MM.1S (cell line): ENCODE data around the gene MACROD2.

Experiments
- DNase-seq: peaks from one replicate; pipeline ENCODE4 v3.0.0-alpha.2; 2015
- H2AFZ ChIP-seq: fragments of 300-600 bp; sonication (generic); 2 replicates; pipeline ENCODE4 v1.6.0; 2016; ENCODE audit warnings: antibody characterized with exemption, low read length
- H3F3A ChIP-seq: fragments of 300-600 bp; sonication (generic); 2 replicates; pipeline ENCODE4 v1.6.1; 2016; ENCODE audit warnings: mild to moderate bottlenecking, antibody characterized with exemption, low read length, moderate library complexity, mixed read lengths; ENCODE audit not compliant: insufficient read depth
- H3K27ac ChIP-seq: fragments of 300-600 bp; sonication (generic); 2 replicates; pipeline ENCODE4 v1.5.1; 2016; ENCODE audit warnings: mild to moderate bottlenecking, low read length
- H3K27me3 ChIP-seq: fragments of 300-600 bp; sonication (generic); replicated peaks from 2 replicates; pipeline ENCODE4 v1.6.0; 2016; ENCODE audit warnings: low read length; ENCODE audit not compliant: insufficient read depth
- H3K36me3 ChIP-seq: fragments of 300-600 bp; sonication (generic); replicated peaks from 2 replicates; pipeline ENCODE4 v1.6.1; 2016; ENCODE audit warnings: mild to moderate bottlenecking, low read length, mixed read lengths; ENCODE audit not compliant: insufficient read depth
- H3K4me1 ChIP-seq: fragments of 300-600 bp; sonication (generic); 2 replicates; pipeline ENCODE4 v1.6.1; 2016; ENCODE audit warnings: low read length, mixed read lengths
- H3K4me2 ChIP-seq: fragments of 300-600 bp; sonication (generic); 2 replicates; pipeline ENCODE4 v1.6.0; 2016; ENCODE audit warnings: low read depth, low read length
- H3K4me3 ChIP-seq: fragments of 300-600 bp; sonication (generic); 2 replicates; pipeline ENCODE4 v1.5.1; 2016; ENCODE audit warnings: low read length, mixed read lengths
- H3K79me2 ChIP-seq: fragments of 300-600 bp; sonication (generic); 2 replicates; pipeline ENCODE4 v1.6.1; 2016; ENCODE audit warnings: mixed run types, low read length, mixed read lengths
- H3K9ac ChIP-seq: fragments of 300-600 bp; sonication (generic); 2 replicates; pipeline ENCODE4 v1.6.1; 2016; ENCODE audit warnings: low read length, mixed read lengths
- H3K9me2 ChIP-seq: fragments of 300-600 bp; sonication (generic); replicated peaks from 2 replicates; pipeline ENCODE4 v1.6.1; 2016; ENCODE audit warnings: mild to moderate bottlenecking, low read length, mixed read lengths; ENCODE audit not compliant: insufficient read depth
- H3K9me3 ChIP-seq: fragments of 300-600 bp; sonication (generic); replicated peaks from 2 replicates; pipeline ENCODE4 v1.6.1; 2016; ENCODE audit warnings: mild to moderate bottlenecking, low read length, mixed read lengths; ENCODE audit not compliant: insufficient read depth
- H4K20me1 ChIP-seq: fragments of 300-600 bp; sonication (generic); 2 replicates; pipeline ENCODE4 v1.6.1; 2016; ENCODE audit warnings: mild to moderate bottlenecking, low read length, moderate library complexity, mixed read lengths; ENCODE audit not compliant: insufficient read depth
- EZH2 ChIP-seq: fragments of 300-600 bp; sonication (generic); optimal IDR thresholded peaks from 2 replicates; pipeline ENCODE3; 2017; ENCODE audit warnings: low read depth, mild to moderate bottlenecking, antibody characterized with exemption, low read length, mixed read lengths
- EZH2phosphoT487 ChIP-seq: fragments of 300-600 bp; sonication (generic); IDR thresholded peaks from 2 replicates; pipeline ENCODE4 v1.6.1; 2018; ENCODE audit warnings: antibody characterized with exemption, low read length
- TF ChIP-seq, protein P1 (sequence below): fragments of 300-600 bp; sonication (generic); IDR thresholded peaks from 2 replicates; pipeline ENCODE4 v1.5.1; 2016; ENCODE audit warnings: antibody characterized with exemption, low read length, mixed read lengths

The MACROD2 gene

DNA sequence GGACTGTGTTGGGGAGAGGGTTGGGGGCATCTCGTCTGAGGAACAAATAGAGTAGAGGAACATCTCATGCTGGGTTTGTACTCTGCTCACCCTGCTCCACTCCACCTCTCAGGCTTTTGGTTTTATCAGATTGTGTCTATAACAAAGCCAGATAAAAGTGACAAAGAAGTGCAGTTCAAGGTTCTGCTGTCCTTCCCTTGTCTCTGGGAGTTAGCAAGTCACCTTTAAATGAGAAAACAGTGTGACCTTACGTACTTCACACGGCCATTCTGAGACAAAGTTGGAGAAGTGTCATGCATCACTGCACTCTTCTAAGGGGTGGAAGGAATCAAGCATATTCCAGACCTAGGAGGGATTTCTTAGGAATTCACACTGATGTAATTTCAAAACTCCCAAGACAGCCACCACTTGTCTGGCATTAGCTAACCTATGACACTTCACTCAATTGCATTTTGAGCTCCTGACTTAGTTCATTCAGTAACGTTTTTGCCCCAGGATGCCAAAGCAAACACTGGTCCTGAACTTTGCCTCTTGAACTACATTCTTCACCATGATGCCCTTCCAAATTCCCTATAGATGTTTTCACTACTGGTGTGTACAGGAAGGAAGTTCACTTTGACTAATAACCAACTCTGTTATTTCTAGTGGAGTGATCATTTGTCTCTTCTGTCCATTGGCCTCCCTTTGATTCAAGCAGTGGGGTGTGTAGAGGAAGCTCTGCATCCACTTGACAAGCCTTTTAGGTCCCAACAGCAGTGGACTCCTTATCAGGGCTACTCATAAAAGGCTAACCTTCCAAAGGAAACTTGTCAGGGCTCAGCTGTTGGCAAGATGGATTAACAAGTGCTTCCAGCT, 989.7 kb downstream of the MACROD2 start:
- TF ChIP-seq EZH2phosphoT487 (no peak), EZH2 (no peak)
- TF ChIP-seq, protein P1, sequence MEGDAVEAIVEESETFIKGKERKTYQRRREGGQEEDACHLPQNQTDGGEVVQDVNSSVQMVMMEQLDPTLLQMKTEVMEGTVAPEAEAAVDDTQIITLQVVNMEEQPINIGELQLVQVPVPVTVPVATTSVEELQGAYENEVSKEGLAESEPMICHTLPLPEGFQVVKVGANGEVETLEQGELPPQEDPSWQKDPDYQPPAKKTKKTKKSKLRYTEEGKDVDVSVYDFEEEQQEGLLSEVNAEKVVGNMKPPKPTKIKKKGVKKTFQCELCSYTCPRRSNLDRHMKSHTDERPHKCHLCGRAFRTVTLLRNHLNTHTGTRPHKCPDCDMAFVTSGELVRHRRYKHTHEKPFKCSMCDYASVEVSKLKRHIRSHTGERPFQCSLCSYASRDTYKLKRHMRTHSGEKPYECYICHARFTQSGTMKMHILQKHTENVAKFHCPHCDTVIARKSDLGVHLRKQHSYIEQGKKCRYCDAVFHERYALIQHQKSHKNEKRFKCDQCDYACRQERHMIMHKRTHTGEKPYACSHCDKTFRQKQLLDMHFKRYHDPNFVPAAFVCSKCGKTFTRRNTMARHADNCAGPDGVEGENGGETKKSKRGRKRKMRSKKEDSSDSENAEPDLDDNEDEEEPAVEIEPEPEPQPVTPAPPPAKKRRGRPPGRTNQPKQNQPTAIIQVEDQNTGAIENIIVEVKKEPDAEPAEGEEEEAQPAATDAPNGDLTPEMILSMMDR, result no peak
- Histone ChIP-seq H3K9me3 (no peaks in the 10 kb centered on the region), H3K9me2 (no peaks in the 10 kb centered on the region), H3K9ac (no peak overlapping the region), H2AFZ (no peak overlapping the region), H3K4me2 (no peak overlapping the region), H3K36me3 (no peaks in the 10 kb centered on the region), H3F3A (no peaks in the 10 kb centered on the region), H3K27me3 (no peaks in the 10 kb centered on the region), H3K4me3 (no peak overlapping the region), H3K79me2 (no peaks in the 10 kb centered on the region), H4K20me1 (no peaks in the 10 kb centered on the region), H3K4me1 (no peaks in the 10 kb centered on the region), H3K27ac (no peak overlapping the region)
- DNase-seq, result no peak

DNA sequence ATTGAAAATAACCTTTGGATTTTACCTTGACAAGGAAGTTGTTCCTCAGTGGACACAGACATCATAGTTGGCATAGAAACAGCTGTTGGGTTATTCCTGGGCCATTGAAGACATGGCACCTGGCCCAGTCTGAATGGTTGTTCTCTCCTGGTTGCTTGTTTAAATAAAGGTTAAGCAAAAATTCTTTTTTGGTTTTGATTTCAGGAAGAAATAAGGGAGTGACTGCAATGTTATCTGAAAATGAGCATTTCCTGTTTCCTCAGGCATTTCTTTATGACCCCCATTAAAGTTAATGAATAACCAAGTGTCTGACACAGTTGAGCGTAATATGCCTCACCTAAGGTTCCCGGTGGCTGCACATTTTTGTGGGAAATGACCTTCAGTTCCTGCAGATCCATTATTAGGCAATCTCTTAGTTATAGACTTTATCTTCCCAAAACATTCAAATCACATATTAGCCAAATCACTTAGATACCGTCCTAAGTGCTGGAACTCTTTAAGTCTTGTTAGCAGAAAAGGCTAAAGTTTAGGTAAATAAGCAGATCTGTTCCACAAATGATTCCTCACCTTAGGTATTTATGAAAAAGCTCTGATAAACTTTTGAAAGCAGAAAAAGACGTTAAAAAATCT, 990.8 kb downstream of the MACROD2 start:
- no peaks in the 10 kb centered on the region for H3F3A ChIP-seq
- no peaks in the 10 kb centered on the region for H3K79me2 ChIP-seq
- TF ChIP-seq, protein P1, result no peak
- TF ChIP-seq EZH2phosphoT487 (no peak), EZH2 (no peak)
- H3K4me2 ChIP-seq, result no peak overlapping the region
- no peak for DNase-seq
- no peaks in the 10 kb centered on the region for H3K36me3 ChIP-seq
- H3K9me2 ChIP-seq, result no peaks in the 10 kb centered on the region
- H3K4me1 ChIP-seq, result no peaks in the 10 kb centered on the region
- H2AFZ ChIP-seq, result no peak overlapping the region
- no peaks in the 10 kb centered on the region for H4K20me1 ChIP-seq
- H3K9ac ChIP-seq, result no peak overlapping the region
- no peak overlapping the region for H3K27ac ChIP-seq
- H3K4me3 ChIP-seq, result no peak overlapping the region
- H3K9me3 ChIP-seq, result no peaks in the 10 kb centered on the region
- no peaks in the 10 kb centered on the region for H3K27me3 ChIP-seq

DNA sequence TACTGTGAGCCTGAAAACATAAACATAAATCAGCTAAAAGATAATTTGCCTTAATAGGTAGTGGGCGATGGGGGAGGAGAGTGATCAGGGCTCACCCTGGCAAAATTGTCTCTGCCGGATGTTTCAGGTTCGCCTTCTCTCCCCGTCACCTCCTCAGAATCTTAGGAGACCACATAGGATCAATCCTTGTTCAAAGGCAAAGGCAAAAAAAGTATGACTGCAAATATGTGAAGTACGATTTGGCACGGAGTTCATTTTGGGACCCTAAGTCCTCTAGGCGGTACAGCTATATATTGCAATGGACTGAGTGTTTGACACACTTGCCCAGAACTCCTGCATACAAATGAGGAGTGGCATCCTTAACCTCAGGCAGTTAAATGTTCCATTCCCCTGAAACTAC, 991.3 kb downstream of the MACROD2 start:
- H3K4me1 ChIP-seq, result no peaks in the 10 kb centered on the region
- no peak for DNase-seq
- H2AFZ ChIP-seq, result no peak overlapping the region
- H3K4me3 ChIP-seq, result no peak overlapping the region
- no peak overlapping the region for H3K4me2 ChIP-seq
- no peaks in the 10 kb centered on the region for H3K79me2 ChIP-seq
- no peak overlapping the region for H3K9ac ChIP-seq
- no peaks in the 10 kb centered on the region for H3K27me3 ChIP-seq
- no peaks in the 10 kb centered on the region for H4K20me1 ChIP-seq
- no peak overlapping the region for H3K27ac ChIP-seq
- no peaks in the 10 kb centered on the region for H3K9me3 ChIP-seq
- H3F3A ChIP-seq, result no peaks in the 10 kb centered on the region
- no peaks in the 10 kb centered on the region for H3K9me2 ChIP-seq
- H3K36me3 ChIP-seq, result no peaks in the 10 kb centered on the region
- TF ChIP-seq EZH2phosphoT487, result no peak
- no peak for TF ChIP-seq EZH2
- TF ChIP-seq, protein P1, result no peak
